A549 (cell line): ENCODE results near the gene TRDN.

Experiments used
- BHLHE40 ChIP-seq: IDR thresholded peaks from 2 replicates; pipeline ENCODE4 v1.6.1; 2012; ENCODE audit warnings: low read depth, low read length, inconsistent platforms
- CBX8 ChIP-seq: fragments of 200-600 bp; sonication (generic); IDR thresholded peaks from 2 replicates; pipeline ENCODE4 v1.6.1; 2016
- CHD2 ChIP-seq: fragments of 150-350 bp; IDR thresholded peaks from 2 replicates; pipeline ENCODE4 v1.6.1; 2014; ENCODE audit warnings: low read length; ENCODE audit not compliant: partially characterized antibody
- RCOR1 ChIP-seq: fragments of 150-350 bp; IDR thresholded peaks from 2 replicates; pipeline ENCODE4 v1.6.1; 2014; ENCODE audit warnings: antibody characterized with exemption, low read length, low read depth
- USF2 ChIP-seq: fragments of 450-650 bp; IDR thresholded peaks from 2 replicates; pipeline ENCODE4 v1.6.1; 2014; ENCODE audit warnings: antibody characterized with exemption
- TF ChIP-seq, protein P1 (sequence below): fragments of >200 bp; sonication (Bioruptor Twin); formaldehyde crosslinking; IDR thresholded peaks from 3 replicates; pipeline ENCODE4 v1.5.1; 2016
- TF ChIP-seq, protein P2 (sequence below): fragments of 200-600 bp; sonication (generic); IDR thresholded peaks from 2 replicates; pipeline ENCODE4 v1.6.1; 2016; ENCODE audit warnings: antibody characterized with exemption, mild to moderate bottlenecking, moderate library complexity

DNA sequence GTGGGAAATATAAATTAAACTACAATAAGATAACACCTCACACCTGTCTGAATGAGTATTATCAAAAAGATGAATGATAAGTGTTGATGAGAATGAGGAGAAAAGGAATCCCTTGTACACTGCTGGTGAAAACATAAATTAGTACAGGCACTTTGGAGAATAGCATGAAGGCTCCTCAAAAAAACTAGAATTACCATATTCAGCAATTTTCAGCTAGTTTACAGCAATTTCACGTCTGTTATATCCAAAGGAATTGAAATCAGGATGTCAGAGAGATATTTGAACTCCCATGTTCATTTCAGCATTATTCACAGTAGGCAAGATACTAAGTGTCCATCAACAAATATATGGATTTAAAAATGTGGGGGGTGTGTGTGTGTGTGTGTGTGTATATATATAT is 348.1 kb downstream of the TRDN start:
- no peak for TF ChIP-seq USF2
- TF ChIP-seq CHD2 = no peak
- TF ChIP-seq, protein P1, sequence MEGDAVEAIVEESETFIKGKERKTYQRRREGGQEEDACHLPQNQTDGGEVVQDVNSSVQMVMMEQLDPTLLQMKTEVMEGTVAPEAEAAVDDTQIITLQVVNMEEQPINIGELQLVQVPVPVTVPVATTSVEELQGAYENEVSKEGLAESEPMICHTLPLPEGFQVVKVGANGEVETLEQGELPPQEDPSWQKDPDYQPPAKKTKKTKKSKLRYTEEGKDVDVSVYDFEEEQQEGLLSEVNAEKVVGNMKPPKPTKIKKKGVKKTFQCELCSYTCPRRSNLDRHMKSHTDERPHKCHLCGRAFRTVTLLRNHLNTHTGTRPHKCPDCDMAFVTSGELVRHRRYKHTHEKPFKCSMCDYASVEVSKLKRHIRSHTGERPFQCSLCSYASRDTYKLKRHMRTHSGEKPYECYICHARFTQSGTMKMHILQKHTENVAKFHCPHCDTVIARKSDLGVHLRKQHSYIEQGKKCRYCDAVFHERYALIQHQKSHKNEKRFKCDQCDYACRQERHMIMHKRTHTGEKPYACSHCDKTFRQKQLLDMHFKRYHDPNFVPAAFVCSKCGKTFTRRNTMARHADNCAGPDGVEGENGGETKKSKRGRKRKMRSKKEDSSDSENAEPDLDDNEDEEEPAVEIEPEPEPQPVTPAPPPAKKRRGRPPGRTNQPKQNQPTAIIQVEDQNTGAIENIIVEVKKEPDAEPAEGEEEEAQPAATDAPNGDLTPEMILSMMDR = no peak
- TF ChIP-seq, protein P2, sequence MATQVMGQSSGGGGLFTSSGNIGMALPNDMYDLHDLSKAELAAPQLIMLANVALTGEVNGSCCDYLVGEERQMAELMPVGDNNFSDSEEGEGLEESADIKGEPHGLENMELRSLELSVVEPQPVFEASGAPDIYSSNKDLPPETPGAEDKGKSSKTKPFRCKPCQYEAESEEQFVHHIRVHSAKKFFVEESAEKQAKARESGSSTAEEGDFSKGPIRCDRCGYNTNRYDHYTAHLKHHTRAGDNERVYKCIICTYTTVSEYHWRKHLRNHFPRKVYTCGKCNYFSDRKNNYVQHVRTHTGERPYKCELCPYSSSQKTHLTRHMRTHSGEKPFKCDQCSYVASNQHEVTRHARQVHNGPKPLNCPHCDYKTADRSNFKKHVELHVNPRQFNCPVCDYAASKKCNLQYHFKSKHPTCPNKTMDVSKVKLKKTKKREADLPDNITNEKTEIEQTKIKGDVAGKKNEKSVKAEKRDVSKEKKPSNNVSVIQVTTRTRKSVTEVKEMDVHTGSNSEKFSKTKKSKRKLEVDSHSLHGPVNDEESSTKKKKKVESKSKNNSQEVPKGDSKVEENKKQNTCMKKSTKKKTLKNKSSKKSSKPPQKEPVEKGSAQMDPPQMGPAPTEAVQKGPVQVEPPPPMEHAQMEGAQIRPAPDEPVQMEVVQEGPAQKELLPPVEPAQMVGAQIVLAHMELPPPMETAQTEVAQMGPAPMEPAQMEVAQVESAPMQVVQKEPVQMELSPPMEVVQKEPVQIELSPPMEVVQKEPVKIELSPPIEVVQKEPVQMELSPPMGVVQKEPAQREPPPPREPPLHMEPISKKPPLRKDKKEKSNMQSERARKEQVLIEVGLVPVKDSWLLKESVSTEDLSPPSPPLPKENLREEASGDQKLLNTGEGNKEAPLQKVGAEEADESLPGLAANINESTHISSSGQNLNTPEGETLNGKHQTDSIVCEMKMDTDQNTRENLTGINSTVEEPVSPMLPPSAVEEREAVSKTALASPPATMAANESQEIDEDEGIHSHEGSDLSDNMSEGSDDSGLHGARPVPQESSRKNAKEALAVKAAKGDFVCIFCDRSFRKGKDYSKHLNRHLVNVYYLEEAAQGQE = no peak
- no peak for TF ChIP-seq BHLHE40
- no peak for TF ChIP-seq RCOR1
- no peak for TF ChIP-seq CBX8
